Endodermal cell (in vitro differentiated cells): Measurements from ENCODE around the gene EFCAB11. TPM values are rescaled to one million over a fixed set of nuclear protein-coding genes. Genes with fewer than 3 reads are reported as not detected.

ENCODE experiments used
- DNase-seq: peaks from one replicate; pipeline ENCODE4 v3.0.0-alpha.2; 2017
- H3K27ac ChIP-seq: 2 replicates; pipeline ENCODE4 v1.5.1; 2013; ENCODE audit warnings: mild to moderate bottlenecking, low read depth, low read length, moderate library complexity
- H3K27me3 ChIP-seq: 2 replicates; pipeline ENCODE4 v1.6.1; 2013; ENCODE audit warnings: mild to moderate bottlenecking, low read length, moderate library complexity; ENCODE audit not compliant: insufficient read depth, control insufficient read depth, poor library complexity, severe bottlenecking
- H3K36me3 ChIP-seq: 2 replicates; pipeline ENCODE4 v1.7.0; 2013; ENCODE audit warnings: mild to moderate bottlenecking, low read length, moderate library complexity; ENCODE audit not compliant: control insufficient read depth, insufficient read depth
- H3K4me1 ChIP-seq: one replicate; pipeline ENCODE4 v1.7.0; 2013; ENCODE audit warnings: low read length; ENCODE audit not compliant: control insufficient read depth, insufficient read depth
- H3K4me3 ChIP-seq: 2 replicates; pipeline ENCODE4 v1.5.1; 2013; ENCODE audit warnings: mild to moderate bottlenecking, low read length, moderate library complexity
- H3K9ac ChIP-seq: 2 replicates; pipeline ENCODE4 v1.6.1; 2013; ENCODE audit warnings: mild to moderate bottlenecking, low read length, moderate library complexity; ENCODE audit not compliant: poor library complexity, severe bottlenecking; ENCODE audit errors: extremely low read depth
- H3K9me3 ChIP-seq: 2 replicates; pipeline ENCODE4 v1.6.1; 2013; ENCODE audit warnings: mild to moderate bottlenecking, low read length, moderate library complexity; ENCODE audit not compliant: control insufficient read depth
- H3K27ac Mint-ChIP-seq: 2 replicates; pipeline ENCODE4 v1.8.0; 2020; ENCODE audit warnings: mixed read lengths
- H3K27me3 Mint-ChIP-seq: 2 replicates; pipeline ENCODE4 v1.8.0; 2021; ENCODE audit warnings: mild to moderate bottlenecking, mixed read lengths; ENCODE audit not compliant: insufficient read depth
- H3K36me3 Mint-ChIP-seq: 2 replicates; pipeline ENCODE4 v1.8.0; 2020; ENCODE audit warnings: low read depth, mixed read lengths
- H3K4me1 Mint-ChIP-seq: 2 replicates; pipeline ENCODE4 v1.8.0; 2020; ENCODE audit warnings: mixed read lengths
- H3K4me3 Mint-ChIP-seq: 2 replicates; pipeline ENCODE4 v1.8.0; 2020; ENCODE audit warnings: mild to moderate bottlenecking, moderate library complexity, mixed read lengths
- H3K9me3 Mint-ChIP-seq: 2 replicates; pipeline ENCODE4 v1.8.0; 2020; ENCODE audit warnings: mild to moderate bottlenecking, mixed read lengths
- WGBS, 2 experiments: methylation state at CpG; one replicate each; pipeline versions ENCODE4 v1.1.5 to v1.1.7; 2013; ENCODE audit warnings: missing lambda C conversion rate in 2 of 2, mixed read lengths in 1 of 2; ENCODE audit not compliant: insufficient coverage in 1 of 2, insufficient read length in 1 of 2; 5-methylcytosine and 5-hydroxymethylcytosine counted together
- total RNA-seq, 2 donors: library from RNA; stranded (reverse); fragmentation: NEBNext Ultra II Directional in 1 of 2; extraction: Animal tissue kit (Norgen Biotek cat#: 25700) in 1 of 2; gene quantifications; 2 replicates in 1 of 2; 3 replicates in 1 of 2; pipeline ENCODE4 v1.2.1, GENCODE V29; 2021
- TF ChIP-seq, protein P1 (sequence below): fragments of 200-600 bp; sonication (generic); conservative IDR thresholded peaks from 2 replicates; pipeline ENCODE4 v1.5.0; 2021; ENCODE audit warnings: antibody characterized with exemption, mild to moderate bottlenecking

Gene EFCAB11
- total RNA-seq, 2 donors from 2014 or later = 23.8 to 47.6 TPM

DNA sequence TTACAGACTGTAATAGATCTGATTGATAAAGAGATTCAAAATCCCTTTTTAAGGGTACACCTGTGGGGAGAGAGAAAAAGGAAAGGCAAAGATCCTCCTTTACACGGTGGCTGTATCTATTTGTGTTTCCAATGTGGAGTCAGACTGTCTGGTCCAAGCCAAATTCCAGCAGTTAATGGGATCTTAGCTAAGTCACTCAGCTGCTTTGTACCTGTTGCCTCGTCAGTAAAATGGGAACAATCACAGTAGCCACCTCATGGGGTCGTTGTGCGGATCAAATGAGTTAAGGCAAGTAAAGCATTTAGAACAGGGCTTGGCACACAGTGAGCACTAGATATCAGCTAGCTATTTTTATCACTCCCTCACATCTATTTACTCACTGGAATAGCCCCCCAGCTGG lies 46.9 kb downstream of the EFCAB11 start:
- H3K27ac Mint-ChIP-seq = no peak overlapping the region
- no peaks in the 10 kb centered on the region for H3K27me3 Mint-ChIP-seq
- H3K36me3 Mint-ChIP-seq = peaks cover 3% of the 10 kb centered on the region
- peaks cover 27% of the 10 kb centered on the region for H3K4me1 Mint-ChIP-seq
- Histone ChIP-seq H3K27ac (no peak overlapping the region), H3K36me3 (no peaks in the 10 kb centered on the region), H3K9me3 (no peaks in the 10 kb centered on the region), H3K4me3 (no peak overlapping the region), H3K27me3 (no peaks in the 10 kb centered on the region), H3K9ac (no peak overlapping the region), H3K4me1 (no peaks in the 10 kb centered on the region)
- no peak overlapping the region for H3K4me3 Mint-ChIP-seq
- DNase-seq = no peak
- TF ChIP-seq, protein P1, sequence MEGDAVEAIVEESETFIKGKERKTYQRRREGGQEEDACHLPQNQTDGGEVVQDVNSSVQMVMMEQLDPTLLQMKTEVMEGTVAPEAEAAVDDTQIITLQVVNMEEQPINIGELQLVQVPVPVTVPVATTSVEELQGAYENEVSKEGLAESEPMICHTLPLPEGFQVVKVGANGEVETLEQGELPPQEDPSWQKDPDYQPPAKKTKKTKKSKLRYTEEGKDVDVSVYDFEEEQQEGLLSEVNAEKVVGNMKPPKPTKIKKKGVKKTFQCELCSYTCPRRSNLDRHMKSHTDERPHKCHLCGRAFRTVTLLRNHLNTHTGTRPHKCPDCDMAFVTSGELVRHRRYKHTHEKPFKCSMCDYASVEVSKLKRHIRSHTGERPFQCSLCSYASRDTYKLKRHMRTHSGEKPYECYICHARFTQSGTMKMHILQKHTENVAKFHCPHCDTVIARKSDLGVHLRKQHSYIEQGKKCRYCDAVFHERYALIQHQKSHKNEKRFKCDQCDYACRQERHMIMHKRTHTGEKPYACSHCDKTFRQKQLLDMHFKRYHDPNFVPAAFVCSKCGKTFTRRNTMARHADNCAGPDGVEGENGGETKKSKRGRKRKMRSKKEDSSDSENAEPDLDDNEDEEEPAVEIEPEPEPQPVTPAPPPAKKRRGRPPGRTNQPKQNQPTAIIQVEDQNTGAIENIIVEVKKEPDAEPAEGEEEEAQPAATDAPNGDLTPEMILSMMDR = no peak
- WGBS, 2 experiments = 54 to 85% methylated on average over 3 to 4 of the region's 4 CpGs
- peaks cover 4% of the 10 kb centered on the region for H3K9me3 Mint-ChIP-seq

DNA sequence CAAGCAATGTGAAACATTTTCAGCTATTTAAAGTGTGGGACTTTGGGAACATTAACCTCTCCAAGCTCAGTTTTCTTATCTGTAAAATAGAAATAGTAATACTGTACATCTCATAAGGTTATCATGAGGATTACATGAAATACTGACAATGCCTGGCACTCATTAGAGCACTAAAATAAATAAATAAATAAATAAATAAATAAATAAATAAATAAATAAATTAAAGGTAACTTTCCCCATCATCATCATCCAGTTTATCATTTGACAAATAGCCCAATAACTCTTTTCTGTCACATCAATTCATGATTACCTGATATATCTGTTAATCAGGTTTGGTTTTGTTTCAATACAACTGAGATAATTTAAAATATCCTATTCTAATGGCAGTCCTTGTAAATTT lies 48.5 kb downstream of the EFCAB11 start:
- Histone ChIP-seq H3K27ac (no peak overlapping the region), H3K9me3 (no peaks in the 10 kb centered on the region), H3K4me3 (no peak overlapping the region), H3K27me3 (no peaks in the 10 kb centered on the region), H3K9ac (no peak overlapping the region), H3K36me3 (no peaks in the 10 kb centered on the region), H3K4me1 (no peaks in the 10 kb centered on the region)
- TF ChIP-seq, protein P1 = no peak
- DNase-seq = no peak
- no peak overlapping the region for H3K27ac Mint-ChIP-seq
- H3K9me3 Mint-ChIP-seq = peaks cover 4% of the 10 kb centered on the region
- H3K4me1 Mint-ChIP-seq = peaks cover 28% of the 10 kb centered on the region
- H3K27me3 Mint-ChIP-seq = no peaks in the 10 kb centered on the region
- no peak overlapping the region for H3K4me3 Mint-ChIP-seq
- peaks cover 3% of the 10 kb centered on the region for H3K36me3 Mint-ChIP-seq

DNA sequence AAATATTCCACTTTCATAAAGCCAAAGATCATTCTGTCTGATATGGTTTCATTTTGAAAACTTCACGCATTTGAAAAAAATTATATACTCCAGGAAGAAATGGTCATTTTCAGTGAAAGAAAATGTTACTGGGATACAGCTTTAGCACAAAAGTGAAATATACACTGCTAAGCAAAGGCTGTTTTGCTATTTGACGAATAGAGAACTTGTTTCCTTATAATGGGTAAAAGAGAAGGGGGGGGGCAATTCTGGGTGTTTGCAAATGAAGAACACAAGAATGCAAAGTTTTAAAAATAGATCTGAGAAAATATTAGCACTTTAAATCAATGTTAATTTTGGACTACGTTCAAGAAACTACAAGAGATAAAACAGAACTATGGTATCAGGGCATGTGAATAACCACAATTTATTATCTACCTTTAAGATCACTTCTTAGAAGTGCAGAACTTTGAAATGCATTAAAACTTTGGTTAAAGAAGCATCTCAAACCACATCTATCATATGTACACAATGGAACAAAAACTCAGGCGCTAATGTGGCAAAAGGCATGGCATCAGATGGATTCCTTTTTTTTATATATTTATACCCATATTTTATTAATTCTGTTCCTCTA lies 51.1 kb downstream of the EFCAB11 start:
- H3K9me3 ChIP-seq = no peaks in the 10 kb centered on the region
- H3K4me1 ChIP-seq = no peaks in the 10 kb centered on the region
- no peak overlapping the region for H3K27ac Mint-ChIP-seq
- no peaks in the 10 kb centered on the region for H3K9me3 Mint-ChIP-seq
- H3K27me3 Mint-ChIP-seq = no peaks in the 10 kb centered on the region
- no peak overlapping the region for H3K4me3 ChIP-seq
- no peaks in the 10 kb centered on the region for H3K36me3 Mint-ChIP-seq
- H3K27me3 ChIP-seq = no peaks in the 10 kb centered on the region
- H3K4me3 Mint-ChIP-seq = no peak overlapping the region
- no peak overlapping the region for H3K9ac ChIP-seq
- H3K36me3 ChIP-seq = no peaks in the 10 kb centered on the region
- no peak overlapping the region for H3K27ac ChIP-seq
- H3K4me1 Mint-ChIP-seq = peaks cover 14% of the 10 kb centered on the region
- TF ChIP-seq, protein P1 = no peak
- DNase-seq = no peak
- WGBS, 2 experiments = 76 to 100% methylated on average over 2 to 4 of the region's 4 CpGs
